GM18499 (cell line): ENCODE measurements around the gene AQP12B.

ENCODE experiments used
- ATAC-seq: cut with Tn5 transposase; IDR thresholded peaks from one replicate; pipeline ENCODE4 v1.9.1; 2021; ENCODE audit warnings: moderate number of reproducible peaks; ENCODE audit not compliant: insufficient read depth, unreplicated experiment

AQP12B gene

DNA sequence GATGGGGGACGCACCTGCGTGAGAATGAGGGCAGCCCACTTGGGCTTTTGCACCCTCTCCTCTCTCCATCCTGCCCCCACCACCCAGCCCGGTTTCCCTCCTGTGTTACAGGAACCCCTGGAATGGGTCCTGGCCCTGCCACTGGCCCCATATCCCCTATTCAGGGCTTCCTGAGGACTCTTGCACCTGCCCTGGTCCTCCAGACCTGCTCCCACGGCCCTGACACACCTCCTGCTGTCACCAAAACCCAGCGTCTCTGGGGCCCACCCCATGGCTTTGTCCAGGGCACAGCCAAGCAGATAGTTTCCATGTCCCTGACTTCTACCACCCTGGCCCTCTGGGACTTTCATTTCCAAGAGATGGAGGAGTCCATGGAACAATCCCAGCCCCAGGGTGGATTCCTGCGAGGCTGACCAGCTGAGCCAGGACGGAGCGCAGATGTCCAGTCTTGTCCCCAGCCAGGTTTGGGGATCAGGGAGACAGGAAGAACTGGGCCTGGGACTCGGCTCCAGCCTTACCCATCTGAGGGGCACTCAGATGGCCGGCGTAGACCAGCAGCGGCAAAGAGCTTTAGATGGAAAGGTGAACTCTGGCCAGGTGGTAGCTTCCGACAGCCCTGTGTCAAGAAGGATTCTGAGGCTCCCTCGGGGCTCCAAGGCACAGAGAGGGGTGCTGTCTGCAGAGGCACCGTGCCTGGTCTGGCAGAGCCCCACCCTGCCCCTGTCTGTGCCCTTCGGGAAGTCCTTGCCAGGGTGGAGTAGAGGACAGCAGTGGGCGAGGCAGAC is 45.4 kb downstream of the AQP12B start:
- ATAC-seq = no peak

DNA sequence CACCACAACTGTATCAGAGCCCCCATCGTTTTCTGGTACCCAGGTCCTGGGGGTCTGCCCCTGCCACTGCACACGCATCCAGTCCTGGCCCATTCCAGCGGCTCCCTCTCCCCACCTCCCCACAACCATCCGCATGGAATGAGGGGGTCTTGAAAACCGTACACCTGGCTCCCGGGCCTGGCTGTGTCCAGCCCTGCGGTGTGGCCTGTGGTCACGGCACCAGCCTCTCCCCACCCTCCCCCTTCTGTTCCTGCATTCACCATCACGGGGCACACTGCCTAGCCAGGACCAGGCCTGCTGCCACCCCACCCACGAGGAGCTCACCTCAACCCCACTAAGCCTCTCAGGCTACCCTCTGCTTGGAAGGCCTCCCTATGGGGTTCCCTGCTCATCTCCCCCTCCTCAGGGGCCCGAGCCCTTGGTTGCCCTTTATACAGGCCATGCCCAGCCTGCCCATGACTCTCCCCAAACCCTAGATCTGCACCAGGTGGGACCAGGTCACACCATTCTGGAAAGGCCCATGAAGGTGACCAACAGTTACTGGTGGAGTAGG is 46.0 kb downstream of the AQP12B start:
- no peak for ATAC-seq

DNA sequence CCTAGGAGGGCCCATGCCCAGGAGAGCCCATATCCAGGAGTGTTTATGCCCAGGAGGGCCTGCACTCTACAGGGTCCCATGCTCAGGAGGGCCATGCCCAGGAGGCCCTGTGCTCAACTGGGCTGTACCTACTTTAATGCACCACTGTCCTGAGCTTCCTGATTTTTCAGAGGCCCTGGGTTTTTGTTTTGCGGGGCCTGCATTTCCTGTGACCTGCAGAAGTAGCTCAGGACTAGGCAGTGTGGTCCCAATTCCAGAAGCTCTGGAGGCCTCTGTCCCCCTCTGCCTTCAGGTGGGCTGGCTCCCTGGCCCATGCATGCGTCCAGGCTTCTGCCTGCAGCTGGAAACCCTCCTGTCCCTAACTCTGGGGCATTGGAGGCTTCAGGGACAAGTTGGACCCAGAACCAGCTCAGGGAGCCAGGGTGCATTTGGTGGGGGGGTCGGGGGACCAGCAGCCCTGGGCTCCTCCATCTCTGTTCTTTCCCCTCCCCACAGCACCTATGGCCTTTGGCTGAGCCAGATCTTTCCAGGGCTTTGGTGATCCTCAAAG is 46.6 kb downstream of the AQP12B start:
- no peak for ATAC-seq

DNA sequence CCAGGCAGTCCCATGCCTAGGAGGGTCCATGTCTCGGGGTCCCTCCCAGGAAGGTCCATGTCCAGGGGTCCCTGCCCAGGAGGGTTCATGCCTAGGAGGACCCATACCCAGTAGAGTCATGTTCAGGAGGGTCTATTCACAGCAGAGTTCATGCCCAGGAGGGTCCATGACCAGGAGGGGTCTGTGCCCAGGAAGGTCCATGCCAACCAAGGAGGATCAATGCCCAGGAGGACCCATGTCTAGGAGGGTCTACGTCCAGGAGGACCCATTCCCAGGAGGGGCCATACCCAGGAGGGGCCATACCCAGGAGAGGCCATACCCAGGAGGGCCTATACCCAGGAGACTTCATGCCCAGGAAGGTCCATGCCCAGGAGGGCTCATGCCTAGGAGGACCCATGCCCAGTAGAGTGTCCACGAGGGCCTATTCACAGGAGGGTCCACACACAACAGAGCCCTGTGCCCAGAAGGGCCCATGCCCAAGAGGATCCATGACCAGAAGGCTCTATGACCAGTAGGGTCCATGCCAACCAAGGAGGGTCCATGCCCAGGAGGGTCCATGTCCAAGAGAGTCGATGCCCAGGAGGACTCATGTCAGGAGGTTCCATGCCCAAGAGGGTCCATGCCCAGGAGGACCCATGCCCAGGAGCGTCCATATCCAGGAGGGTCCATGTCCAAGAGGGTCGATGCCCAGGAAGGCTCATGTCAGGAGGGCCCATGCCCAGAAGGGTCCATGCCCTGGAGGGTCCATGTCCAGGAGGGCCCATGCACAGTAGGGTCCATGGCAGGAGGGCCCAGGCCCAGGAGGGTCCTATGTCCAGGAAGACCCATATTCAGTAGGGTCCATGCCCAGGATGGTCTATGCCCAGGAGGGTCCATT is 47.3 kb downstream of the AQP12B start:
- no peak for ATAC-seq

DNA sequence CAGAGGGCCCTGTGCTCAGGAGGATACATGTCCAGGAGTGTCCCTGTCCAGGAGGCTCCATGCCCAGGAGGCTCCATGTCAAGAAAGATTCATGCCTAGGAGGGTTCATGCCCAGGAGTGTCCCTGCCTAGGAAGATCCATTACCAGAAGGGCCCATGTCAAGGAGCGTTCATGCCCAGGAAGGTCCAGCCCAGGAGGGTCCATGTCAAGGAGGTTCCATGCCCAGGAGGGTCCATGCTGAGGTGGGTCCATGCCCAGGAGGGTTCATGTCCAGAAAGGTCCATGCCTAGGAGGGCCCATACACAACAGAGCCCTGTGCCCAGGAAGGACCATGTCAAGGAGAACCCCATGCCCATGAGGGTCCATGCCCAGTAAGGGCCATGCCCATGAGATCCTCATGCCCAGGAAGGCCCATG is 50.4 kb downstream of the AQP12B start:
- ATAC-seq = no peak

DNA sequence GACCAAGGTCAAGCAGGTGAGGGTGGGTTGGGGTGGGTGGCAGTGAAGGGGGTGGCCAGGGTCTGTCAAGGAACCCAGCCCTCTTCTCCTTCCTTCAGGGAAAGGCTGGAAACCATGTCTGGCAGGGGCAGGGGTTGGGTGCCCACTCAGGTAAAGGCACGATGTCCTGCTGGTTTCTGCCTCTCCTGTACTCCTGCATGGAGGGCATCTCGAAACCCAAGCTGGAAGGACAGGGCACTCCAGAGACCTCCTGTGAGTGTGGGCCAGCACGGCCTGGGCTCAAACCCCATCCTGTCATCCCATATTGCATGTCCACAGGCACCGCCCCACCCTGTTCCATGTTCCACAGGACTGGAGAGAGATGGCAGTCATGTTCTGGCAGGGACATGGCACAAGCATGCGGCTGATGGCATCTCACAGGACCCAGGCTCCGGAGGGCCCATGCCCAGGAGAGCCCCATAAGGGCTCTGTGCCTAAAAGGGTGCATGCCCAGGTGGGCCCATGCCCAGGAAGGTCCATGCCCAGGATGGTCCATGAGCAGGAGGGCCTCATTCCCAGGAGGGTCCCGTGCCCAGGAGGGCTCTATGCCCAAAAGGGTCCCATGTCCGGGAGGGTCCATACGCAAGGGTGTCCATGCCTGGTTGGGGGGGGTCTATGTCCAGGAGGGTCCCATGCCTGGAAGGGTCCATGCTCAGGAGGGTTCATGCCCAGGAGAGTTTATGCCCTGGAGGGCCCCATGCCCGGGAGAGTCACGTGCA is 51.0 kb downstream of the AQP12B start:
- ATAC-seq = no peak

DNA sequence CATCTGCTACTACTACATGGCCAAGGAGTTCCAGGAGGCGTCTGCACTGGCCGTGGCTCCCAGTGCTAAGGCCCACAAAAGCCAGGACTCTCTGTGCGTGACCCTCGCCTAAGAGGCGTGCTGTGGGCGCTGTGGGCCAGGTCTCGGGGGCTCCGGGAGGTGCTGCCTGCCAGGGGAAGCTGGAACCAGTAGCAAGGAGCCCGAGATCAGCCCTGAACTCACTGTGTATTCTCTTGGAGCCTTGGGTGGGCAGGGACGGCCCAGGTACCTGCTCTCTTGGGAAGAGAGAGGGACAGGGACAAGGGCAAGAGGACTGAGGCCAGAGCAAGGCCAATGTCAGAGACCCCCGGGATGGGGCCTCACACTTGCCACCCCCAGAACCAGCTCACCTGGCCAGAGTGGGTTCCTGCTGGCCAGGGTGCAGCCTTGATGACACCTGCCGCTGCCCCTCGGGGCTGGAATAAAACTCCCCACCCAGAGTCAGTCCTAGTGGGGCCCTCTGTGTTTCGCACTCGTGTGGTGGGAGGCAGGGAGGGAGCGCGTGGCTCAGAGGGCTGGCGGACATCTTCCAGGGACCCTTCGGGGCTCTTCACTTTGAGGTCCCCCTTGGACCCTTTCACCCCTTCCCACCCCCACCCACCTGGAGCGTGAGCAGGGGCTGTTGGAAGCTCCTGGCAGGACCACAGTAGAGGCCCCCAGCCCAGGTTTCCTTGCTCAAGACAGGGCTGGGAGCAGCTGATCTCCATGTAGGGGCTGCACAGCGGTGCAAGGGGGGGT is 51.7 kb downstream of the AQP12B start:
- no peak for ATAC-seq

DNA sequence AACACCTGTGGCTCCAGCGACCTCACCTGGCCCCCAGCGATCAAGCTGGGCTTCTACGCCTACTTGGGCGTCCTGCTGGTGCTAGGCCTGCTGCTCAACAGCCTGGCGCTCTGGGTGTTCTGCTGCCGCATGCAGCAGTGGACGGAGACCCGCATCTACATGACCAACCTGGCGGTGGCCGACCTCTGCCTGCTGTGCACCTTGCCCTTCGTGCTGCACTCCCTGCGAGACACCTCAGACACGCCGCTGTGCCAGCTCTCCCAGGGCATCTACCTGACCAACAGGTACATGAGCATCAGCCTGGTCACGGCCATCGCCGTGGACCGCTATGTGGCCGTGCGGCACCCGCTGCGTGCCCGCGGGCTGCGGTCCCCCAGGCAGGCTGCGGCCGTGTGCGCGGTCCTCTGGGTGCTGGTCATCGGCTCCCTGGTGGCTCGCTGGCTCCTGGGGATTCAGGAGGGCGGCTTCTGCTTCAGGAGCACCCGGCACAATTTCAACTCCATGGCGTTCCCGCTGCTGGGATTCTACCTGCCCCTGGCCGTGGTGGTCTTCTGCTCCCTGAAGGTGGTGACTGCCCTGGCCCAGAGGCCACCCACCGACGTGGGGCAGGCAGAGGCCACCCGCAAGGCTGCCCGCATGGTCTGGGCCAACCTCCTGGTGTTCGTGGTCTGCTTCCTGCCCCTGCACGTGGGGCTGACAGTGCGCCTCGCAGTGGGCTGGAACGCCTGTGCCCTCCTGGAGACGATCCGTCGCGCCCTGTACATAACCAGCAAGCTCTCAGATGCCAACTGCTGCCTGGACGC is 52.5 kb downstream of the AQP12B start:
- no peak for ATAC-seq

DNA sequence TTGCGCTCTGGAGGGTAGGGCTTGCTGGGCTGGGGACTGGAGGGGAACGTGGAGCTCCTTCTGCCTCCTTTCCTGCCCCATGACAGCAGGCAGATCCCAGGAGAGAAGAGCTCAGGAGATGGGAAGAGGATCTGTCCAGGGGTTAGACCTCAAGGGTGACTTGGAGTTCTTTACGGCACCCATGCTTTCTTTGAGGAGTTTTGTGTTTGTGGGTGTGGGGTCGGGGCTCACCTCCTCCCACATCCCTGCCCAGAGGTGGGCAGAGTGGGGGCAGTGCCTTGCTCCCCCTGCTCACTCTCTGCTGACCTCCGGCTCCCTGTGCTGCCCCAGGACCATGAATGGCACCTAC is 53.1 kb downstream of the AQP12B start:
- ATAC-seq = no peak

DNA sequence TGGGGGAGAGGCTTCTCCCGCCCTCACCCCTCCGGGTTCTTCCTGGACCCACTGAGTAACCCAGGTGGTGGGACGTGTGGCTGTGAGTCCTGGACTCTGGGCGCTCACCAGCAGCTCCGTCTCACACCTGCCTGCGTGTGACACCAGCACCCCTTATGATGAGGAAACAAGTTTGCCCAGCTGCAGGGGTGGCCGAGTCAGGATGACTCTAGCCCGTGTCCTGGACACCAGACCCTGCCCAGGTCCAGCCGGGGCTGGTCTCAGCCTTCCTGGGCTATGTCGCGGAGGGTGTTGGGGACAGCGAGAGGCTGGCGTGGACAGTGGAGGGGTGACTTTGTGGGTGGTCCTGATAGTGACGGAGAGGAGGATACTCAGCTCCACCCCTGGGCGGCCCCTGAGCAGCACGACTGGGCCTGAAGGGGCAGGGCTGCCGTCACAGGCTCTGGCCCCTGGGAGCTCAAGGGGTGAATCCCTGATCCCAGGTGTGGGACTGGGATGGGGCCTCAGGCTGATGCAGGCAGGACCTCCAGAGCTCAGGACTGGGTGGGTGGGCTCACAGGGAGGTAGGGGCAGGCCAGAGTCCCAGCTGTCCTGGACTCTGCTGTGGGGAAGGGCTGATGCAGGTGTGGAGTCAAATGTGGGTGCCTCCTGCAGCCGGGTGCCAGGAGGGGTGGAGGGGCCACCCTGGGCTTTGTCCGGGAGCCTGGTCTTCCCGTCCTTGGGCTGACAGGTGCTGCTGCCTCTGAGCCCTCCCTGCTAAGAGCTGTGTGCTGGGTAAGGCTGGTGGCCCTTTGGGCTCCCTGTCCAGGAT is 53.7 kb downstream of the AQP12B start:
- ATAC-seq = no peak

DNA sequence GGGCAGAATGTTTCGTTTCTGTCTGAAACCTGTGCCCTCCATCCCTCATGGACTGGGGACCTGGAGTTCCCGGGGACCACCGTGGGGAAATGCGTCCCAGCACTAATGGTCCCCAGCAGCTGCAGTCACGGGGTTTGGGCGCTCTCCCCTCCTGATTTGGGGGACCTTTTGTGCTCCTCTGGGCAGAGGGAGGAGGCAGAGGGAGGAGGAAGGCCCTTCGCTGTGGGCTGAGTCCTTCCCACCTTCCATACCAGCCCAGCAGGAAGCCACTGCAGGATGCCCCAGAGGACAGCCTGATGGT is 54.2 kb downstream of the AQP12B start:
- ATAC-seq = no peak

DNA sequence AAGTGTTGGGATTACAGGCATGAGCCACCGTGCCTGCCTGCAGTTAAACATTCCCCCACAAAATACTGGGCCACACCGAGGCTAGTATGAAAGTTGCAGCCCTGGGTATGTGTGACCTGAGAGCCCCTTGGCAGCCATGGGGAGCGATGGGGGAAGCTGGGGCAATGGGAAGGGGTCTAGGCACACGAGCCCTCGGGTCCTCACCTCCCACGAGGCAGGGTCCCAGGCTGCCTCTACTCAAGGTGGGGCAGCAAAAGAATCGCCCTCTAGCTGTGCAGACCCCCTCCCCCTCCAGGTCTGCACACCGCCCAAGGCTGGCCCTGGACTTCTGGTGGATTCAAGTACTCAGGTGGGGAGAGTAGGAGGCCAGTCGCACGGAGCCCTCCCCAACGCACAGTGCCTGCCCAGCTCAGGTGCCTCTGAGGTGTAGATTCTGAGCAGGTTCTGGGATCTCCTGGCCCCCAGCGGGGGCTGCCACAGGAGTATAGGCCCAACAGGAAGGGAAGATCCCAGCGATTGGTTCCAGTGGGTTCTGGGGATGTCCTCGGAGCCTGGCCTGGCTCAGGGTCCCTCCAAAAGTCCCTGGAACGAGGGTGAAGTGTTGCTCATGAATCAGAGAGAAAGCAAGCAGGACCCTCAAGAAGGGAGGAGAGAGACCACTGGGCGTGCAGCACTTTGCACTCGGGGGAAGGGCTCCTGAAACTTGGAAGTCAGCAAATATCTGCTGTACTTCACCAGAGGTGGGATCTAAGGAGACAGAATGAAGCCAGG is 54.8 kb downstream of the AQP12B start:
- no peak for ATAC-seq

DNA sequence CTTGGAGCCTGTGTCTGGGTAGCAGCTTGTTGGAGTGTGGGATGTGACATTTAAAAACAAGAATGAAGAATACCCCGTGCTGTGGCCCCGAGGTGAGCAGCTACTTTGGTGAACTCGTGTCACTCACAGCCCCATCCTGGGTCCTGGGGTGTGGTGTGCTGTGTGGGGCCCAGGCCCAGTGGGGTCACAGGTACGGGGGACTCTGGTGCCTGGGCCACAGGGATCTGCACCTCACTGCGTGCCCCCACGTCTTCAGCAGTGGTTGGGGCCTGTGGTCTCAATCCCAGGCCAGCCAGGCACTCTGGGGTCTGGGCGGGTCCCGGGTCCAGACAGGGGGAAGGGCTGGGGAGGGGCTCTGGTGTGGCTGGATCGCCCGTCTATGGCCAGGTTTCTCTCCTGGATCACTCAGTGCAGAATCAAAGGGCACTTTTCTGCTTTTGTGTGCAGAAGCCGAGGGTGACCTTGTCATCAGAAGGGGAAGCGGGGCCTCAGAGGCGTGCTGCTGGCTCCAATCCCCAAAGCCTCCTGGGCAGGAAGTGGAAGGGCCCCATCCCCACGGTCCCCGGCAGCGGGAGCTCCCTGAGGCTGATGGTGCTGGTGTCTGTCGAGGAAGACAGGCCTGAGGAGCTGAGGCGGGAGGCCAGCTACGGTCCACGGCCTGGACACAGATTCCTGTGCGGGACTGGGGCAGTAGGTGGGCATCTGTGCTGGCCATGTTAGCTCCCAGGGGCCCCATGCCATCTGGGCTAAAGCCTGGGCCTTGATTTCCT is 56.0 kb downstream of the AQP12B start:
- ATAC-seq = no peak
